ENCODE results near the gene CBX8.

Gene CBX8
- total RNA-seq, result 3.3 to 5.6 (median 3.6) reads per million in 3 experiments

GRCh38 chr17:79796763-79797491, at the start of gene CBX8:
TSS of gene CBX8 (minus strand) at chr17:79797077. CDS start at chr17:79796998, 79 bp downstream.
- DNase-seq, result peak; percentile 97

GRCh38 chr17:79845601-79845949, 48.7 kb upstream of the CBX8 start:
- no peak for DNase-seq

DNA sequence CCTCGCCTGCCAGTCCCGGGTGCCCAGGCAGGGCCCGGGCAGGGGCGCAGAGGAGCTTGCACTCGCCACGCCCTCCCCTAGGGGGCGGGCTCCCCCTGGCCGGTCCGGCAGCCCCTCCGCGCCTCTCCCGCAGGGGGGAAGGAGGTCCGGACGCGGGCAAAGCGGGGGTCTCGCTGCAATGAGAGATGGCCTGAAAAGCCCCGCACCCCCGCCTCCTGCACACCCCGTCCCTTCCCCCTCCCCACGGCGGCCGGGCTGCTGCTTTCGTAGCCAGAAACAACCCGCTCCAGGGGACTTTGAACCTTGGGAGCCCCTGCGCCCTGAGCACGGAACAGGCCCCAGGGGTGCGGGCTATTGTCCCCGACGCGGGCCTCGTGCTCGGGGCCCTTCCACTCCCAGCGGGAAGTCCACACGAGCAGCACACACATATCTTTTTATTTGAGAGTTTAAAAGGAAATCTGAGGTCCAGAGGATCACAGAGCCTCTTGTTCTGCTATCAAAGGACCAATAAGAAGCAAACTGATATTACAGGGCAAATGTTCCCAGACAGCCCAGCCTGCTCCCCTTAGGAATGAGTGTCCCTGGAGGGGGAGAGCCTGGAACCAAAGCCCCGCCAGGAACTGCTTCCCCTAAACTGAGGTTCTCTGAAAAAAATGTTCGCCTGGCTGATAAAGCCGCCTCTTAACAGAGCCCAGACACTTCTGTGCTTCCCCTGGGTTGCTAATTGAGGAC, 48.2 kb upstream of the CBX8 start:
- no peak for DNase-seq

DNA sequence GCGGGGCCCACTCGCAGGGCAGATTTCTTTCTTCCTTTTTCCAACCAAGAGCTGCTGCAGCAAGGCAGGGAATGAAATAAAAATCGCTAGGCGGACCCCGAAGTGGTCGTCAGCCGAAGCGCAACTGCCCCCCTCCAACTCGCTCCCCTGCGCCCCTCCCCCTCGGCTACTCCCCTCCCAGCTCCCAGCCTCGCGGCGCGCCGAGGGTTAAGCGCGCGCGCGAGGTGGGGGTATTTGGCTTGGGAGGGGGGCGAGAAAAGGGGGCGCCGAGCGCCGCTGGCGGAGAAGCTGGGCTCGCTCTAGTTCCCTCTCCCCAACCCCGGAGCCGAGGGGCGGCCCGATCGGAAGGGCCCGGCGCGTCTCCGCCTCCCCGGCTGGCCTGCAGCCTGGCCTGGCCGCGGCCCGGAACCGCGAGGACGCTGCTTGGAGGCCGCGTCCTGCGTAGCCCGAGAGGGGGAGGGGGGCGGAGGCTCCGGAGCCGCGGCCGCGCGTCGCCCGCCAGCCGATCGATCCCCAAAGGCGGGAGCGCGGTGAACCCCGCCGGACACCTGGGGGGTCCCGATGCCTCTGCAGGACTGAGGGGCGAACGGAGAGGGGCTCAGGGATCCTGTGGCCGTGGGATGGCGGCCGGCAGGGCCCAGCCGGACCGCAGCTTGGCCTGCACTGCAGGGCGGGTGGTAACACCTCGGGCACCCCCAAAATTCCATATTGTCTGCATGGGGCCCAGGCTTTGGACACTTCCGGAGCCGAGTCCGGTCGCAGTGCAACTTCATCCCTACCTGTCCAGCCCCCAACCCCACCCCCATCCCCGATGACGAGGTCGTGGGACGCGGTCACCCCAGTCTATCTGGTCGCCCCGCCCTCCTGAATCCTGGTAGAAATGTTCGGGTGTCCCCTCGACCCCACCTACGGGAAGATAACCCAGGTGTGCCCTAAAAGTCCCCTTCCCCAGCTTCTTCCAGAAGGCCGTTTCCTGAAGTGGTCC, 47.2 kb upstream of the CBX8 start:
- no peak for DNase-seq

DNA sequence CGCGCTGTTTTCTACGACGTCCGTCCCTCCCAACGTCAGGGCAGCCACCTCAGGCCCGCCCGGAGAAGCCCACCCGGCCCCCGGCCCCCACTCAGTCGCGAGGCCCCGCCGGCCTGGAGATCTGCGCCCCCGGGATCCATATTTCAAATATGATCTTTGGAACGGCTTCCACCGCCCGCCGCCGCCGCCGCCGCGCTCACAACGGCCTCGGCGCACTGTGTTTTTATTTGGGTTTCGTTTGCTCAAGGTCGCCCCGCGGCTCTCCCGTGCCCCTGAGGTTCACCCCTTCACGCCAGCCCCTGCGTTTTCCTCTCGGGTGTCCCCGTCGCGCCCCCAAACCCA, 46.6 kb upstream of the CBX8 start:
- no peak for DNase-seq

DNA sequence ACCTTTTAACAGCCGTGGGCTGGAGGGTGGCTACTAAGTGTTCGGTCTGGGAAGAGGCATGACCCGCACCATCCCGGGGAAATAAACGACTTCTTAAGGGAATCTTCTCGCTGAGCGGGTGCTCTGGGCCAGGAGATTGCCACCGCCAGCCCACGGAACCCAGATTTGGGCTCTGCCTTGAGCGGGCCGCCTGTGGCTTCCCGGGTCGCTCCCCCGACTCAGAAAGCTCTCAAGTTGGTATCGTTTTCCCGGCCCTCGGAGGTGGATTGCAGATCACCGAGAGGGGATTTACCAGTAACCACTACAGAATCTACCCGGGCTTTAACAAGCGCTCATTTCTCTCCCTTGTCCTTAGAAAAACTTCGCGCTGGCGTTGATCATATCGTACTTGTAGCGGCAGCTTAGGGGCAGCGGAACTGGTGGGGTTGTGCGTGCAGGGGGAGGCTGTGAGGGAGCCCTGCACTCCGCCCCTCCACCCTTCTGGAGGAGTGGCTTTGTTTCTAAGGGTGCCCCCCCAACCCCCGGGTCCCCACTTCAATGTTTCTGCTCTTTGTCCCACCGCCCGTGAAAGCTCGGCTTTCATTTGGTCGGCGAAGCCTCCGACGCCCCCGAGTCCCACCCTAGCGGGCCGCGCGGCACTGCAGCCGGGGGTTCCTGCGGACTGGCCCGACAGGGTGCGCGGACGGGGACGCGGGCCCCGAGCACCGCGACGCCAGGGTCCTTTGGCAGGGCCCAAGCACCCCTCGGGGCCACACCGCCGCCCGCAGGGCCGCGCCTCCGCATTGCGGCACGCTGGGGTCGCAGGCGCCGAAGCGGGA, 46.0 kb upstream of the CBX8 start:
- no peak for DNase-seq

DNA sequence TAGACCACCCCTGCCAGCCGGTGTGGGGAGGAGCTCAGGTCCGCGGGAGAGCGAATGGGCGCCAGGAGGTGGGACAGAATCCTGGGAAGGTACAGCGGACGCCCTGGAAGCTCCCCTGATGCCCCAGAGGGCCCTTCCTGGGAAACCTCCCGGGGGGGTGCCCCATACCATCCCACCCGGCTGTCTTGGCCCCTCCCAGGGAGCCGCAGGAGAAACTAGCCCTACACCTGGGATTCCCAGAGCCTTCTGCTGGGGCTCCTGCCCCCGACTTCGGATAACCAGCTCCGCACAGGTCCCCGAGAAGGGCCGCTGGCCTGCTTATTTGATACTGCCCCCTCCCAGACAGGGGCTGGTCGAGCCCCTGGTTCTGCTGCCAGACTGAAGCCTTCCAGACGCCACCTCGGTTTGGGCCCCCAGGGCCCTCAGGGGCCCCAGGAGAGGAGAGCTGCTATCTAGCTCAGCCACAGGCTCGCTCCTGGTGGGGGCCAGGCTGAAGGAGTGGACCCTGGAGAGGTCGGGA, 45.3 kb upstream of the CBX8 start:
- no peak for DNase-seq

GRCh38 chr17:79841369-79842135, 44.7 kb upstream of the CBX8 start:
- DNase-seq, result no peak

DNA sequence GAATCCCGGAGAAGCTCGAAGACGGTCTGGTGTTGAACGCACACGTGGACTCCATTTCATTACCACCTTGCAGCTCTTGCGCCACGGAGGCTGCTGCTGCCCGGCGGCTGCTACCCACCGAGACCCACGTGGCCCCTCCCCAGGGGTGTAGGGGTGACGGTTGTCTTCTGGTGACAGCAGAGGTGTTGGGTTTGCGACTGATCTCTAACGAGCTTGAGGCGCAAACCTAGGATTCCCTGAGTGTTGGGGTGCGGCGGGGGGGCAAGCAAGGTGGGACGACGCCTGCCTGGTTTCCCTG, 44.1 kb upstream of the CBX8 start:
- DNase-seq, result no peak

GRCh38 chr17:79840269-79840988, 43.6 kb upstream of the CBX8 start:
- peak; percentile 21 for DNase-seq

DNA sequence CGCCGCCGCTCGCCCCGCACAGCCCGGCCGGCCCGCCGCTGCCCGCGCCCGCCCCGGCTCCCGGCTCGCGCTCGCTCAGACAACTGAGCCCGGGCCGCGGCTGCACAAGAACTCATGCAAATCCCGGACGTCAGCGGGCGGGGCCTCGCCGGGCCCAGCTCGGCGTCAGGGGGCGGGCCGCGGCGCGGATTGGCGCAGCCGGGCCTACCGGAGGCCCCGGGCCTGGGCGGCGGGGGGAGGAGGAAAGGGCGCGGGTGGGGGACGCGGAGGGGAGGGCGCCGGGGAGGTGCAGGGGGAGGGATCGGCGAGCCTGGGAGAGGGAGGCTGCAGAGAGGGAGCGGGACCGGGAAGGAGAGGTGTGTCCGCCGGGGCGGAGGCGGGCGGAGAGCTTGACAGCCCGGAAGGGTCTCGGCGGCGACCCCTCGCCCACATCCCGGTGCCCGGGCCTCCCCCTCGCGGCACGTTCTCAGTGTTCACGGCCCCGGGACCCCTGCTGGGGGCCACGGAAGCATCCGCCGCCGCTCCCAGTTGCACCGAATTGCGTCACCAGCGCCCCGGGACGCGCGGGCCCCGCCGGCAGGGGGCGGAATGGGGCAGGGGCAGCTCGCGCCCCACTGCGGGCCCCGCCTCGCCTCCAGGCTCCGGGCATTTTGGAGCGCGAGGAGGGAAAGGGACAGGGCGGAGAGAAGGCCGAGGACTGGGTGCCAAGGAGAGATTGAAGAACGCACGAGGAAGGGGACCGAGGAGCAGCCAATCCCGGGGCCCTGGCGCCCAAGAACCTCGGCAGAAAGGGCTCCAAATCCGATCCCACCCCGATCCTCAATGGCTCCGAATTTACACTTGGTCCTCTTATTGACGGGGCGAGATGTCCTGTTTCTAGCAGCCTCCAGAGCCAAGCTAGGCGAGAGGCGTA, 42.7 kb upstream of the CBX8 start, which contains the start of gene CBX4:
TSS of gene CBX4 (minus strand) at position 85 of the 913 bp plus-strand sequence. CDS start 189 bp downstream, outside the sequence.
- peak; percentile 83 for DNase-seq

DNA sequence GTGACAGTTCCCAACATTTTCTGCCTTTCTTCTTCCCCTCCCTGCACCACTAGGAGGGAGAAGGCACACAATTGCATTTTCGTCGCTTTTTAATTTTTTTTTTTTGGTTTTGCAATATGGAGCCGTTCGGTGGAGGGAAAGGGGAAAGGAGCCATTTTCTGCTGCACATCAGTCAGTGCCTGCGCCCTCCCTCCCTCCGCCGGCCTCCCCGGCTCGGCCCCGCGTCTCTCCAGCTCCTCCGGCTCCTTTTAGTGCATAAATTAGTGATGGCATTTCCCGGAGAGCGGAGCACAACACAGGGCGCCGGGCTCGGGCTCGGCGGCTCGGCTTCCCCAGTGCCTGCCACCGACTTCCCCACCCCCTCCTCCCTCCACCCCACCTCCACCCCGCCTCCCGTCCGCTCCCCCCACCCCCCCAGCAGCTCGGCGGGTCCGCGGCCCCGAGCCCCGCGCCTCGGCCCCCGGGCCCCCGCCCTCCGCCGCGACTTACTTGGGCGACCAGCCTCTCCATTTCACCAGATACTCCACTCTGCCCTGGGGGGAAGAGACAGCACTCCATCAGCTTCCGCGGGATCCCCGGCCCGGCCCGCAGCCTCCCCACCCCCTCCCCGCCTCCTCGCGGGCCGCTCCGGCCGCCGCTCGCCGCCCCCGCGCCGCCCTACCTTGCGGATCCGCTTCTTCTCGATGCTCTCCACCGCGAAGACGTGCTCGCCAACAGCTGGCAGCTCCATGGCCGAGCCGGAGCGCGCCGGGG, 41.8 kb upstream of the CBX8 start:
- peak; percentile 69 for DNase-seq

DNA sequence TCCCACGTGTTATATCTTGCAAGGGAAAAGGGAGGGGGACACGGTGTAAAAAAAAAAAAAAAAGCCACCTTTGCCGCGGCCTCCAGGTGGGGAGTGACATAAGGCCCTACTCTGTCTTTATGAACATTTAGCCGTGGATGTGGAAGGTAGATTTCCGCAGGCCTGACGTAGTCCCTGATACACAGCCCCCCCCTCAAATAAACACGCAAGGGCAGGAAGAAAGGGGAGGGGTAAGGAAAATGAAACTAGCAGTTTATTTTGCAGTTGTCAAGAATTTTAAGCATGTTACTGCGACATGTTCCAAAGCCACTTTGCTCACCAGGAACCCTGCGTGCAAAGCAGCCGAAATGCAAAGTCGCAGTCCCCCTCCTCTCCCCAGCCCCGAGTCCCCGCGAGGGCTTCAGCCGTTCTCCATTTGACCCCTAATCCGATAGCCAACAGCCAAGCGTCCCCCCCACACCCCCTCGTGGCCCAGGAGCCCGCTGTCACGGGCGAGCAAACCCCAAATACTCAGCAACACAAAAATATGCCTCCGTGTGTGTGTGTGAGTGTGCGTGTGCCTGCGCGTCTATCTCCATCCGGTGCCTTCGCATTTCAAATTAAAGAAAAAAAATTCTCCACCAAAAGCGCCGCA, 41.1 kb upstream of the CBX8 start:
- peak; percentile 33 for DNase-seq

DNA sequence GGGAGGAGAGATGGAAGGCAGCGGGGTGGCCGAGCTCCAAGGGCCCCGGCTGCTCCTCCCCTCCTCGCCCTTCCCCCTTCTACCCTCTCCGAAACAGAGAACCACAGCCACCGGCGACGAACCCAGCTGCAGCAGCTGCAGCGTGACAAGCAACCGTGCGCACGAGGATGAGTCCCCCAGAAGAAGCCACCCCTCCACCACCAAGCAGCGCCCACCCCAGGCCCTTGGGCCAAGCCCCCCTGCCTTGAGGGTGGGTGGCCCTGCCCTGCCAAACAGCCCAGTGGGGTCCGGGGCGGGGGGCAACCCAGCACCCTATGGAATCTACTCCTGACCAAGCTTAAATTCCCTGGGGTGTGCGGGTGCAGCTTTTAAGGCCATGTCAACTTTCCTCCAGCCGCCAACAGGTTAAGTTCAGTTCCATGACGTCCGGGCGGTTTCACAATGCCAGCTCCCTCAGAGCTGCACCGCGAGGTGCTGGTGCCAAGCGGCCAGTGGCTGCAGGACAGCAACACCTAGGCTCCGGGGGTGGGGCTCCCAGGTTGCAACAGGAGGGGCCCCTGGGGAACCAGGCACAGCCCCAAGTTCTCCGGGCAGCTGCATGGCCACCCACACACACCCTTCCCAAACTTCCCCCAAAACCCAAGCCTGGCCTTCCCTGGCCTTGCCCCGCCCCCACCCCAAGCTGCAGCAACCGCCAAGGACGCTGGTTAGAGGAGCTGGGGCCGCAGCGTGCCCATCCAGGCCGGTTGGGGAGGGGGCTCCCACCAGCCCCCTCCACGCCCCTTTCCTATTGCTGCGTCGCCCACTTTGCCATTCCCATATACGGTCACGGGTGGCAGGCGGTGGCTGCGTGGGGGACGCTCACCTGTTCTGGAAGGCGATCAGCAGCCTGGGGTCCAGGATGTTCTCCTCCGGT, 40.4 kb upstream of the CBX8 start:
- no peak for DNase-seq

DNA sequence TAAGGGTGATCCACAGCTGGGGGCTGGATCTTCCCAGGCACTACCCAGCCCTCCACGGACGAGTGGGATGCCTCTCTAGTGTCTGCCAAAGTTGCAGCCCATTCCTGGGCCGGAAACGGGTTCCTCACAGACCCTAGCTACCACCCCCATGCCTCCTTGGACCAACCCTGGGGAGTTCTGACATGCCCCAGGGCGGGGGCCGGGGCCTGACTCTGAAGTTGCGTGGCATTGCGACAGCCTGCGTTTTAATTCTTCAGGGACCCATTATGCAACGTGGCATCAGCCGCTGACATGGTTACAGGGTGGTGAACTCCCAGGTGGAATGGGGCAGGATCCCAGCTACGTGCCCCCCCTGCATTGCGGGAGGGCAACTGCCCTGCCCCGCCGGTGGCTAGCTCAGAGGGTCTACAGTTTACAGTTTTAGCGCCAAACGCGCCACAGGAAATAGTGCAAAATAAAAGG, 39.7 kb upstream of the CBX8 start:
- DNase-seq, result no peak

GRCh38 chr17:79835953-79836509, 39.2 kb upstream of the CBX8 start:
- no peak for DNase-seq

DNA sequence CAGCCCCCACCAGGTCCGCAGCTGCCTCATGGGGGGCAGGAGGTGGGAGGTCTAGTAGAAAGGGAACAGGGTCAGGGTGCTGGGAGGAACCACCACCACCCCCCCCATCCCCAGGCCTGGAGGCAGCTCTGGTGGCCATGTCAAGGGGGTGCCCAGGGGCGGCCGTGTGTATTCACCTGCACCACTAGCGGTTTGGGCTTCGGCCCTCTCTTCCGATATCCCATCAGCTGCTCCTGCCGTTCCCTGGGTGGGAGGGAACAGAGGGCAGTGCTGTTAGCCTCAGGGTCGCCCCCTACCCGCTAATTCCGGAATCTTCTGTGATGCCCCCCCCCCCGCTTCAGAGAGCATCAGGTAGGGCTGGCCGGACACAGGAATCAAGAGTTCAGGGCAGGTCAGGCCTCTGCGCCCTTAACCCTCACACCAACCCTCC, 38.6 kb upstream of the CBX8 start:
- no peak for DNase-seq
